GM18909 (cell line): Measurements from ENCODE around the gene IRX2.

Experiments
- ATAC-seq: cut with Tn5 transposase; IDR thresholded peaks from one replicate; pipeline ENCODE4 v1.9.1; 2021; ENCODE audit warnings: mild to moderate bottlenecking; ENCODE audit not compliant: unreplicated experiment, poor library complexity

Gene IRX2

GRCh38 chr5:2742921-2743679, 8.4 kb downstream of the IRX2 start:
- no peak for ATAC-seq

GRCh38 chr5:2741956-2742355, 9.5 kb downstream of the IRX2 start:
- no peak for ATAC-seq

DNA sequence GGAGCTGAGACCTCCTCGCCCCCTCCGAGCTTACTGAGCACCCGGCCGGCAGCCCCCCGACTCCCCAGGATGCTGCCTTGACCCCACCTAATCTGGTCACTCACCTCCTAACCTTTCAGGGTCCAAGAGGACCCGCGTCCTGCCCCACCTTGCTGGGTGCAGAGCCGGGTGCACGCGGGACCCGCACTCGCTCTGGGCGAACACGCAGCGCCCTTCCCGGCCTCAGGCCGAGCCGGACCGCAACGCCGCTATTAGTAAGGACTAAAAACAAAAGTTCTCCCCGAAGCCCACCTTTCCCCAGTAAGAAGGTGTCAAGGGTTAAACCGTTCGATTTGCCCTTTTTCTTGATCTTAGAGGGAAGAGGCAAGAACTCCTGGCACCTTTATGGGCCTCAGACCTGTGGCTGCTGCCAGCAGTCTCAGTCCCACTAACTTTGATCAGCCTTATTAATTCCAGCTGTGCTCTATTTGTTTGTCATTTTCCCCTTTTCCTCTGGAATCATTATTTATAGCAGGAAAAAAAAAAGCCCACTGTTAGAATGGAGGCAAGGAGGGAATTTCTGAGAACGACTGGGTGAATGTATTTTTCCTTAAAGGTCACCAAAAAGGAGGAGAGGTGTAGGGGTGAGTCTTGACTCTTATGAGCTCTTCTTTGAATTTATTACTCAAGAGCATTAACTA, 10.5 kb downstream of the IRX2 start:
- ATAC-seq: no peak

GRCh38 chr5:2740051-2740875, 11.2 kb downstream of the IRX2 start:
- ATAC-seq: no peak

- ATAC-seq: no peak
Observed at GRCh38 chr5:2739360-2740050, 12.0 kb downstream of the IRX2 start.

GRCh38 chr5:2738700-2739359, 12.6 kb downstream of the IRX2 start:
- ATAC-seq: no peak

GRCh38 chr5:2738156-2738699, 13.2 kb downstream of the IRX2 start:
- no peak for ATAC-seq

DNA sequence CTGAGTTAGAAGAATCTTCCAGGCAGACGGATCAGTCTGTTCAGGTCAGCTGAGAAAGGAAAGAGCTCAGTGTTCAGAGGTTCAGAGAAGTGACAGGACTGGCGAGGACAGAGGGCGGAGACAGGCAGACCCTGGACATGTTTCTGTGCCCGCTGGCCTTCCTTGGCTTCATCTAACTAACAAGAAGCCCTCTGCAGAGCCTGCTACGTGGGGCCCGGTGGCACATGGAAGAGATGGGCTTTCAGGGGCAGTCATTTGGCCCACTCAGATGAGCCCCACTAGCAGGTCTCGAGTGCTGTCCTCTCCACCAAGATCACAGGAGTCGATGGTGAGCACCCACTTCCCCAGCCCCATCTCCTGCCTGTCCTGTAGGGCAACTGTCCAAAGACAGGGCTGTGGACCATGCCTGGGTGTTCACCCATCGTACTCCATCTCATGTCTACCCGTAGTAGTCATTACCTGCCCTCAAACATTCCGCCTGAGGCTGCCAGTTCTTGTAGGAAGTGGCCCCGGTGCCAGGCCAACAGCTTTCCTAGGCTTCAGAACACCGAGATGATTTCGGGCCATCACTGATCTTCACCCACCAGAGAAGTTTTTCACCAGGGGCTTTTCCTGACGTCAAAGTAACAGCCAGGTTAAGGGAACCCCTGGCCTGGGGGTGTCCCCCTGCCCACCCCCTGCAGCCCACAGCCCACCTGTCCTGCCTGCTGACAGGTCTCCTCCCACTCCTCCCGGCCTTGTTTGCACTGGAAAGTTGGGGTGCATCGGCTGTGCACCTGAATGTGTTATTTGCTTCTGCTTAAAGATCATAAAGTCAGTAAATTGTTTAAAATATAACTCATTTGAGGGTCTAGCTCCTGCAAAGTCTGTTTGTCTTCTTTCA, 14.0 kb downstream of the IRX2 start:
- no peak for ATAC-seq

- ATAC-seq: no peak
Observed at GRCh38 chr5:2736872-2737271, 14.6 kb downstream of the IRX2 start.

GRCh38 chr5:2735996-2736395, 15.5 kb downstream of the IRX2 start:
- no peak for ATAC-seq

DNA sequence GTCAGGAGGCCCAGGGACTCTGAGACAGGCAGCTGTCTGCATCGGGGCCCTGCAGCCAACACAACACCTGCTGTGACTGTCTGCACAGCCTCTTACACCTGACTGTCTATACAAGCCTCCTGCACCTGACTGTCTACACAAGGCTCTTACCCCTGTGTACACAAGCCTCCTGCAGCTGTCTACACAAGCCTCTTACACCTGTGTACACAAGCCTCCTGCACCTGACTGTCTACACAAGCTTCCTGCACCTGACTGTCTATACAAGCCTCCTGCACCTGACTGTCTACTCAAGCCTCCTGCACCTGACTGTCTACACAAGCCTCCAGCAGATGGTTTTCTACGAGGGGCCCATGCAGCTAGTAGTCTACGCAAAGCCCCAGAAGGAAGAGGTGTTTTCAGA, 18.6 kb downstream of the IRX2 start:
- ATAC-seq: no peak

DNA sequence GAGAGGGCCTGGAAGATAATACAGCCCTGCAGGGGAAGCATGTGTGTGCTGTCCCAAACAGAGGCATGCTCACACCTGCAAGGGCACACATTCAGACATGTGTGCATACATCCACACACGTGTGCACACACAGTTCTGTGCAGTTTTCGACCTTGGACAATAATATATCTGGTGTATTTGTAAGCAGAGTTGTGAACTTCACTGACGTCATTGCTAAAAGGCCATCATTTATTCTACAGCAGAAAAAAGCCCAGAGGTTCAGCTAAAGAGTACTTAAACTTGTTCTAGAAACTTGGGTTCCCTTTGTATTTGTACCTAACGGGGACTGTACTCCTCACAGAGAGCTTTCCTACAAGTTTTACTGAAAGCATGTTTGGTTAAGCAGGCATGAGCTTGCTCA, 19.5 kb downstream of the IRX2 start:
- no peak for ATAC-seq

DNA sequence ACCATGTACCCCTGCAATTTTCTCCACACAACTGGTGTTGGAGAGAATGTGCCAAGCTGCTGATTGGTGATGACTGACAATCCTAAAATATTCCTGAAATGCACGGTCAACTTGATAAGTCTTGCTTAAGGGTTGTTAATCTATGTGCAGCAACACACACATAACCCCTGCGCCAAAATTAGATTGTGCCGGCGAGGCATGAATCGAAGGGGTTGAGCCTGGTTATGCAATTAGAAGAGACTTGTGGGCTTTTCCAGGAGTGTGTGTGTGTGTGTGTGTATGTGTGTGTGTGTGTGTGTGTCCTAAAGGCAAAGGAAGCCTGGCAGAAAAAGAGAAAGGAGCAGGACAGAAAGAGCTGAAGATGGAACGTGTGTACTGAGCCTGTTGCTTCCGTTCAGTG, 22.3 kb downstream of the IRX2 start:
- no peak for ATAC-seq

GRCh38 chr5:2727550-2727949, 23.9 kb downstream of the IRX2 start:
- ATAC-seq: no peak

GRCh38 chr5:2725980-2726765, 25.3 kb downstream of the IRX2 start:
- ATAC-seq: no peak

DNA sequence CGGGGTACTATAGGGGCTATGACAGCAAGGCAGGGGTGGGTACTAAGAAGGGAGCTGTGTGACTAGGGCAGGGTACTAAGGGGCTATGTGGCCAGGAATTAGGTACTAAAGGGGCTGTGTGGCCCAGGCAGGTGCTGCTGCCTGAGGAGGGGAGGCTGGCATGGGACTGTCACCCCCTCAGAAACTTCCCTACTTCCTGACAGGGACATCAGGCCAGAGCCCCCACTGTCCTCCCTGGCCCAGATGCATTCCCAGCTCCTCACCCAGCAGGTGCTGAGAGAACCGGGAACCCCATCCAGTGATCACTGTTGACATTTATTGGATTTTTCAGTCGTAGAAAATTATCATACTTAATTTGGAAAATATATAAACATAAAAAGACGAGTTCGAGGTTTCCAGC, 26.6 kb downstream of the IRX2 start:
- ATAC-seq: no peak

DNA sequence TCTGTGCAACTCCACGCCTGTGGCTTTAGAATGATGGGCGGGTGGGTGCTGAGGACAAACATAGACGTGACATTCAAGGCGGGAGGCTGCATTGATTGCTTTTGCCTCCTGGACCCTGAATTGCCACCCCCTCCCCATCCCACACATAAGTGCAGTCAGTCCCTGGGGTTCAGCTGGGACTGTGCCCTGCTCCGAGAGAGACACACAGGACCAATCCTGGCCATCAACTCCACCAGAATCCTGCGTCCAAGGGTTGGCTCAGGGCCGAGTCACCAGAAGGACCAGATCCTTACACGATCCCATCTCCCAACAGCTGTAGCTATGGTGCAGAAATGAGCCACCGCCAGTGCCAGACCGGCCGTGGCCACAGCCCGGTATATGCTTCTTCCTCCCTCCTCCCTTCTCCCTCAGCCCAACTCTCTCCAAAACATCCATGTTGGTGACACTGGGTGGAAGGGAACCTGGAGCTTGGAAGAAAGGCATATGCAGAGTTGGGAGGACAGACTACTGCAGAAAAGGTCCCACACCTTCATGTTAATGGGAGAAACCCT, 27.4 kb downstream of the IRX2 start:
- no peak for ATAC-seq

- no peak for ATAC-seq
Observed at GRCh38 chr5:2722901-2723300, 28.6 kb downstream of the IRX2 start.
